Fibroblast of pulmonary artery (primary cell): ENCODE measurements around the gene STK31.
"Not testable (repeated sequence)": the region's sequence is repeated elsewhere in the genome, so short reads cannot be mapped to it uniquely, and the experiment has no call there.

Experiments
- DNase-seq: peaks from one replicate; pipeline ENCODE4 v3.0.0-alpha.2; 2010; ENCODE audit warnings: low read depth
- H3K4me3 ChIP-seq: replicated peaks from 2 replicates; pipeline ENCODE4 v1.5.1; 2011; ENCODE audit warnings: low read depth, mild to moderate bottlenecking, control low read depth, low read length, moderate library complexity
- TF ChIP-seq, protein P1 (sequence below): IDR thresholded peaks from 2 replicates; pipeline ENCODE4 v1.5.1; 2011; ENCODE audit warnings: mild to moderate bottlenecking, control low read depth, low read length, inconsistent platforms; ENCODE audit errors: missing control alignments

Gene STK31

DNA sequence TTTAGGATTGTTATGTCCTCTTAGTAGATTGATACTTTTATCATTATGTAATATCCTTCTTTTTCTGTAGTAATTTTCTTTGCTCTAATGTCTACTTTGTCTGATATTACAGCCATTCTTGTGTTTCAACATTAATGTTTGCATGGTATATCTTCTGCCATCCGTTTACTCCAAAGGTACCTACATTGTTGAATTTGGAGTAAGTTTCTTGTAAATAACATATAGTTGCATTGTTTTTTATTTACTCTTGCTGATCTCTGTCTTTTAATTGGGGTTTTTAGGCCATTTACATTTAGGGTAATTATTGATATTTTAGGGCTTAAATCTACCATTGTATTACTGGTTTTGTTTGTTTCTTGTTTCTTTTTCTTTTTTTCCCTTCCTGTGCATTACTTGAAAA, 100.1 kb downstream of the STK31 start:
- TF ChIP-seq, protein P1, sequence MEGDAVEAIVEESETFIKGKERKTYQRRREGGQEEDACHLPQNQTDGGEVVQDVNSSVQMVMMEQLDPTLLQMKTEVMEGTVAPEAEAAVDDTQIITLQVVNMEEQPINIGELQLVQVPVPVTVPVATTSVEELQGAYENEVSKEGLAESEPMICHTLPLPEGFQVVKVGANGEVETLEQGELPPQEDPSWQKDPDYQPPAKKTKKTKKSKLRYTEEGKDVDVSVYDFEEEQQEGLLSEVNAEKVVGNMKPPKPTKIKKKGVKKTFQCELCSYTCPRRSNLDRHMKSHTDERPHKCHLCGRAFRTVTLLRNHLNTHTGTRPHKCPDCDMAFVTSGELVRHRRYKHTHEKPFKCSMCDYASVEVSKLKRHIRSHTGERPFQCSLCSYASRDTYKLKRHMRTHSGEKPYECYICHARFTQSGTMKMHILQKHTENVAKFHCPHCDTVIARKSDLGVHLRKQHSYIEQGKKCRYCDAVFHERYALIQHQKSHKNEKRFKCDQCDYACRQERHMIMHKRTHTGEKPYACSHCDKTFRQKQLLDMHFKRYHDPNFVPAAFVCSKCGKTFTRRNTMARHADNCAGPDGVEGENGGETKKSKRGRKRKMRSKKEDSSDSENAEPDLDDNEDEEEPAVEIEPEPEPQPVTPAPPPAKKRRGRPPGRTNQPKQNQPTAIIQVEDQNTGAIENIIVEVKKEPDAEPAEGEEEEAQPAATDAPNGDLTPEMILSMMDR = no peak
- no peak overlapping the region for H3K4me3 ChIP-seq
- no peak for DNase-seq

GRCh38 chr7:23811540-23811939, 101.5 kb downstream of the STK31 start:
- no peak overlapping the region for H3K4me3 ChIP-seq
- TF ChIP-seq, protein P1 = peak; percentile 38
- peak; percentile 6 for DNase-seq

GRCh38 chr7:23828125-23828524, 118.1 kb downstream of the STK31 start:
- DNase-seq = not testable (repeated sequence)

GRCh38 chr7:23832733-23833132, 122.7 kb downstream of the STK31 start:
- not testable (repeated sequence) for DNase-seq

More at GRCh38 chr7:23828125-23828524, 118.1 kb downstream of the STK31 start:
- not testable (repeated sequence) for H3K4me3 ChIP-seq

GRCh38 chr7:23833405-23833804, 123.4 kb downstream of the STK31 start:
- DNase-seq = no peak
- no peak overlapping the region for H3K4me3 ChIP-seq
- TF ChIP-seq, protein P1 = no peak

More at GRCh38 chr7:23832733-23833132, 122.7 kb downstream of the STK31 start:
- H3K4me3 ChIP-seq = not testable (repeated sequence)

- DNase-seq, H3K4me3 ChIP-seq: not testable (repeated sequence)
Observed at GRCh38 chr7:23844837-23845236, 134.8 kb downstream of the STK31 start.

- H3K4me3 ChIP-seq = no peak overlapping the region
- TF ChIP-seq, protein P1 = no peak
- DNase-seq = peak; percentile 10
Observed at GRCh38 chr7:23852135-23852534, 142.1 kb downstream of the STK31 start.

DNA sequence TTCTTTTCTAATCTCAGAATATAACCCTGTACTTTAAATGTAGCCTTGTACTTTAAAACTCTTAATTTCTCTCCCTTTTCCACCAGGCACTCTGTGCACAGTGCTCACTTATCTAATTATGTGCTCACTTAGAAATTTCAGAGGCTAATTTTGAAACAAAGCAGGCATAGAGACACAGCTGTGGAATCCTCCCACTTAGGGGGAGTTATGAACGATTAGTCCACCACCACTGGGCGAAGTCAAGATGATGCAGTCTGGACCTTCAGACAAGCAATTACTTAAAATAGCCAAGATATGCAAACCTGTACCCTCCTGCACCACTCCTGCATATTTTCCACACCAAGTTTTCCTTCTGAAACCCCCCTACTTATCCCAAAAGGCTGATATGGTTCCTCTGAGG, 143.0 kb downstream of the STK31 start:
- TF ChIP-seq, protein P1 = no peak
- no peak overlapping the region for H3K4me3 ChIP-seq
- no peak for DNase-seq
